A673 (cell line): ENCODE data around the gene IER3. TPM values are rescaled to one million over a fixed set of nuclear protein-coding genes. Genes with fewer than 3 reads are reported as not detected.

ENCODE experiments used
- BruUV-seq: library from RNA; stranded (reverse); fragments of 400-500 nt; replicated peaks from 2 replicates; lab custom pipeline; 2021; lab: Mats Ljungman, UMichigan
- CTCF ChIA-PET: fragments of 300-600 bp; sonication (Branson Sonifier 250); formaldehyde crosslinking; loops from one replicate; lab custom pipeline; 2022; ENCODE audit warnings: antibody characterized with exemption; lab: Charles Lee
- POLR2A ChIA-PET: fragments of 300-600 bp; sonication (Branson Sonifier 250); formaldehyde crosslinking; loops from one replicate; lab custom pipeline; 2022; ENCODE audit warnings: antibody characterized with exemption; ENCODE audit not compliant: low non-redundant PET; lab: Charles Lee
- DNase-seq: peaks from one replicate; pipeline ENCODE4 v3.0.0-alpha.2; 2015; ENCODE audit warnings: low spot score
- H3K27ac ChIP-seq: fragments of 200-600 bp; sonication (generic); 2 replicates; pipeline ENCODE4 v1.5.1; 2016; ENCODE audit warnings: mixed run types, low read depth, mild to moderate bottlenecking, mixed read lengths, antibody characterized with exemption, low read length; ENCODE audit not compliant: poor library complexity, severe bottlenecking
- H3K27me3 ChIP-seq: fragments of 200-600 bp; sonication (generic); replicated peaks from 2 replicates; pipeline ENCODE4 v1.6.1; 2017; ENCODE audit warnings: mixed run types, low read depth, mild to moderate bottlenecking, mixed read lengths, antibody characterized with exemption, low read length; ENCODE audit not compliant: insufficient read depth, poor library complexity
- H3K36me3 ChIP-seq: fragments of 200-600 bp; sonication (generic); 2 replicates; pipeline ENCODE4 v1.6.1; 2016; ENCODE audit warnings: mixed run types, mild to moderate bottlenecking, mixed read lengths, antibody characterized with exemption, low read length; ENCODE audit not compliant: insufficient read depth, poor library complexity, severe bottlenecking
- H3K4me1 ChIP-seq: fragments of 200-600 bp; sonication (generic); 2 replicates; pipeline ENCODE4 v1.6.1; 2017; ENCODE audit warnings: mixed run types, mild to moderate bottlenecking, mixed read lengths, antibody characterized with exemption, low read length; ENCODE audit not compliant: insufficient read depth, poor library complexity, severe bottlenecking
- H3K4me3 ChIP-seq: fragments of 200-600 bp; sonication (generic); 2 replicates; pipeline ENCODE4 v1.5.1; 2016; ENCODE audit warnings: low read depth, mixed run types, mild to moderate bottlenecking, mixed read lengths, low read length; ENCODE audit not compliant: poor library complexity, severe bottlenecking
- H3K9me3 ChIP-seq: fragments of 200-600 bp; sonication (generic); 2 replicates; pipeline ENCODE4 v1.6.1; 2016; ENCODE audit warnings: mixed run types, low read depth, mild to moderate bottlenecking, mixed read lengths, antibody characterized with exemption, low read length; ENCODE audit not compliant: poor library complexity, severe bottlenecking
- EZH2 ChIP-seq: fragments of 200-600 bp; sonication (generic); IDR thresholded peaks from 2 replicates; pipeline ENCODE4 v1.6.1; 2017; ENCODE audit warnings: borderline replicate concordance, low read depth, mild to moderate bottlenecking, mixed read lengths, antibody characterized with exemption, low read length; ENCODE audit not compliant: poor library complexity, severe bottlenecking
- intact Hi-C: fragments of 100-400 bp; cut with micrococcal nuclease; formaldehyde crosslinking; loops from one replicate; pipeline ENCODE4 v1.10.0; 2022; ENCODE audit not compliant: unreplicated experiment
- total RNA-seq: library from RNA; stranded (reverse); gene quantifications from 2 replicates; pipeline ENCODE4 v1.2.3, GENCODE V29; 2021
- TF ChIP-seq, protein P1 (sequence below): fragments of 300-800, 200-600 bp; sonication (generic); conservative IDR thresholded peaks from 2 replicates; pipeline ENCODE4 v1.5.1; 2017; ENCODE audit warnings: low read depth, mild to moderate bottlenecking, antibody characterized with exemption, low read length, moderate library complexity, mixed read lengths

IER3 gene
- total RNA-seq, 1 experiment from 2014 or later = 34.6 TPM

- H3K4me3 ChIP-seq = no peak overlapping the region
- no peaks in the 10 kb centered on the region for H3K27me3 ChIP-seq
- H3K9me3 ChIP-seq = no peaks in the 10 kb centered on the region
- ChIA-PET CTCF (no interaction called here), POLR2A (no interaction called here)
- no peak for DNase-seq
- no peak overlapping the region for H3K27ac ChIP-seq
- intact Hi-C loops = no loop called here
- H3K4me1 ChIP-seq = peaks cover 5% of the 10 kb centered on the region
- no TSS peak for BruUV-seq
- no peak for TF ChIP-seq EZH2
- TF ChIP-seq, protein P1, sequence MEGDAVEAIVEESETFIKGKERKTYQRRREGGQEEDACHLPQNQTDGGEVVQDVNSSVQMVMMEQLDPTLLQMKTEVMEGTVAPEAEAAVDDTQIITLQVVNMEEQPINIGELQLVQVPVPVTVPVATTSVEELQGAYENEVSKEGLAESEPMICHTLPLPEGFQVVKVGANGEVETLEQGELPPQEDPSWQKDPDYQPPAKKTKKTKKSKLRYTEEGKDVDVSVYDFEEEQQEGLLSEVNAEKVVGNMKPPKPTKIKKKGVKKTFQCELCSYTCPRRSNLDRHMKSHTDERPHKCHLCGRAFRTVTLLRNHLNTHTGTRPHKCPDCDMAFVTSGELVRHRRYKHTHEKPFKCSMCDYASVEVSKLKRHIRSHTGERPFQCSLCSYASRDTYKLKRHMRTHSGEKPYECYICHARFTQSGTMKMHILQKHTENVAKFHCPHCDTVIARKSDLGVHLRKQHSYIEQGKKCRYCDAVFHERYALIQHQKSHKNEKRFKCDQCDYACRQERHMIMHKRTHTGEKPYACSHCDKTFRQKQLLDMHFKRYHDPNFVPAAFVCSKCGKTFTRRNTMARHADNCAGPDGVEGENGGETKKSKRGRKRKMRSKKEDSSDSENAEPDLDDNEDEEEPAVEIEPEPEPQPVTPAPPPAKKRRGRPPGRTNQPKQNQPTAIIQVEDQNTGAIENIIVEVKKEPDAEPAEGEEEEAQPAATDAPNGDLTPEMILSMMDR = no peak
- H3K36me3 ChIP-seq = peaks cover 71% of the 10 kb centered on the region
Observed at GRCh38 chr6:30709101-30709868, 35.1 kb downstream of the IER3 start.

DNA sequence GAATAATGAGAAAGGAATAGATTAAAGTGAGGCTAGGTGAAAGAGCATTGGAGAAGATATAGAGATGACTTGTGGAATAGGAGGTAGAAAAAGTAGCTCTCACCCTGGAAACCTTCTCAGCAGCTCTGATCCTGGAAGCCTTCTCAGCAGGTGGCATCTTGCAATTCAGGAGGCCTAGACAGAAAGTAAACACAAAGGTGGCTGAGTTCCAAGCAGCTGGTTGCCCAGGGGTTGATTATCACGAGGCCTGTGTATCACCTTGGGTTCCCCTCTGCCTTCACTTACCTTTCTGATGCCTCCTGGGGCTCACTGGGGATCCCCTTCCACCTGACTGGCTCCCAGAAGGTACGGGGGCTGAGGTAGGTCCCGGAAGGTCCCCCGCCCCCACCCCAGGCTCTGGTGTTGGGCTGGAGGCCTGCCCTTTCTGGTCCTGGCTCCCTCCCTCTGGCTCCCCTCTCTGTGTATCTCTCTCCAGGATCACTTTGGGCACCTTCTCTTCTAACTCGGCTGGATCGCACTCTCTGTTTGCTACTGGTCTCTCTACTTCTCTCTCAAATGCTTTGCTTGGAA lies 37.0 kb downstream of the IER3 start:
- CTCF ChIA-PET = no interaction called here
- POLR2A ChIA-PET = no interaction called here
- H3K27ac ChIP-seq = peak overlapping the region; percentile 50
- no peak overlapping the region for H3K4me3 ChIP-seq
- H3K9me3 ChIP-seq = no peaks in the 10 kb centered on the region
- H3K27me3 ChIP-seq = no peaks in the 10 kb centered on the region
- DNase-seq = no peak
- peaks cover 58% of the 10 kb centered on the region for H3K36me3 ChIP-seq
- peaks cover 5% of the 10 kb centered on the region for H3K4me1 ChIP-seq
- no TSS peak for BruUV-seq
- intact Hi-C loops = no loop called here
- TF ChIP-seq EZH2 = no peak
- TF ChIP-seq, protein P1 = no peak

- no peaks in the 10 kb centered on the region for H3K27me3 ChIP-seq
- H3K27ac ChIP-seq = no peak overlapping the region
- H3K4me1 ChIP-seq = peaks cover 5% of the 10 kb centered on the region
- no peaks in the 10 kb centered on the region for H3K9me3 ChIP-seq
- ChIA-PET CTCF (no interaction called here), POLR2A (no interaction called here)
- no peak overlapping the region for H3K4me3 ChIP-seq
- intact Hi-C loops = no loop called here
- peaks cover 47% of the 10 kb centered on the region for H3K36me3 ChIP-seq
- no TSS peak for BruUV-seq
- TF ChIP-seq, protein P1 = no peak
- no peak for TF ChIP-seq EZH2
- DNase-seq = no peak
Observed at GRCh38 chr6:30705620-30706019, 38.7 kb downstream of the IER3 start.
